HG03521 (cell line): ENCODE measurements around the gene TBC1D32.
"Not testable (repeated sequence)": the region's sequence is repeated elsewhere in the genome, so short reads cannot be mapped to it uniquely, and the experiment has no call there.

Experiments used
- ATAC-seq: cut with Tn5 transposase; IDR thresholded peaks from one replicate; pipeline ENCODE4 v1.9.1; 2021; ENCODE audit warnings: mild to moderate bottlenecking, moderate library complexity; ENCODE audit not compliant: unreplicated experiment

TBC1D32 gene

DNA sequence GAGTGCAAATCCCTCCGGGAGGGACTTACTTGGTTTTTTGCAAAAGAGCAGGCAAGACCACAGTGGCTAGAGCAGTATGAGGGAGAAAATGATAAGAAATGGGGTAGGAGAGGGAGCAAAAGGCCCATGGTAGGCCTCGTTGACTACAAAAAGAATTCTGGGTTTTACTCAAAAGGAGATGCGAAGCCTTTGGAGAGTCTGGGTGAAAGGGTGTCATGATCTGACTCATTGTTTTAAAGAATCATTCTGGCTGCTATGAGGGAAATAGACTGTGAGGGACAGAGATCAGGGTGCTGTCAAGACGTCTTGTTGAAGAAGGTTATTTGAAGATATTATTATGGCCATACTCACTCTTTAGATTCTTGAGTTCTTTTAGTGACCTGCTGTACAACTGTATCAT, 13.0 kb downstream of the TBC1D32 start:
- no peak for ATAC-seq

GRCh38 chr6:121319603-121320002, 14.7 kb downstream of the TBC1D32 start:
- no peak for ATAC-seq

DNA sequence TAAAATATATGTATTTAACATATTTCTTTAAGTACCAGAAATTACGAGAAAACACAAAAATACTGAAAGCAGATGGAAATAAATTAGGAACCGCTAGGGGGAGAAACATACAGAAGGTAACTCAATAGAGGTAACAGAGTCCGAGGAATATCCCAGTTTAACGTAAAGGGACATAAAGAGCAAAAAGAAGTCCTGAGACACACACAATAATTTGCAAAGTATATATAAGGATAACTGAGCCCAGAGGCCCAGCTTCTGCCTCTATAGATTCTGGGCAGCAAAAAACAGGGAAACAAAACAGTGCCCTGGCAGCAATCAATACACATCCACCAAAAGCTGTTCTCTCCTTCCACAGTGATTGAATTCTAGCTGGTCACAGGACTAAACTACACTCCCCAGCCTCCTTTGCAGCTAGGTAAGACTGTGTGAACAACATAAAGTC, 15.1 kb downstream of the TBC1D32 start:
- peak; percentile 71 for ATAC-seq

- ATAC-seq: no peak
Measured at GRCh38 chr6:121314381-121315112, 19.7 kb downstream of the TBC1D32 start.

DNA sequence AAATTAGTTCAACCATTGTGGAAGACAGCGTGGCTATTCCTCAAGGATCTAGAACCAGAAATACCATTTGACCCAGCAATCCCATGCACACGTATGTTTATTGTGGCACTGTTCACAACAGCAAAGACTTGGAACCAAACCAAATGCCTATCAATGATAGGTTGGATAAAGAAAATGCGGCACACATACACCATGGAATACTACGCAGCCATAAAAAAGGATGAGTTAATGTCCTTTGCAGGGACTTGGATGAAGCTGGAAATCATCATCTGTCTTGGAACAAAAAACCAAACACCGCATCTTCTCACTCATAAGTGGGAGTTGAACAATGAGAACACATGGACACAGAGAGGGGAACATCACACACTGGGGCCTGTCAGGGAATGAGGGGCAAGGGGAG, 22.5 kb downstream of the TBC1D32 start:
- ATAC-seq: not testable (repeated sequence)

- no peak for ATAC-seq
Measured at GRCh38 chr6:121310495-121310894, 23.8 kb downstream of the TBC1D32 start.

- no peak for ATAC-seq
Measured at GRCh38 chr6:121309768-121310469, 24.4 kb downstream of the TBC1D32 start.

DNA sequence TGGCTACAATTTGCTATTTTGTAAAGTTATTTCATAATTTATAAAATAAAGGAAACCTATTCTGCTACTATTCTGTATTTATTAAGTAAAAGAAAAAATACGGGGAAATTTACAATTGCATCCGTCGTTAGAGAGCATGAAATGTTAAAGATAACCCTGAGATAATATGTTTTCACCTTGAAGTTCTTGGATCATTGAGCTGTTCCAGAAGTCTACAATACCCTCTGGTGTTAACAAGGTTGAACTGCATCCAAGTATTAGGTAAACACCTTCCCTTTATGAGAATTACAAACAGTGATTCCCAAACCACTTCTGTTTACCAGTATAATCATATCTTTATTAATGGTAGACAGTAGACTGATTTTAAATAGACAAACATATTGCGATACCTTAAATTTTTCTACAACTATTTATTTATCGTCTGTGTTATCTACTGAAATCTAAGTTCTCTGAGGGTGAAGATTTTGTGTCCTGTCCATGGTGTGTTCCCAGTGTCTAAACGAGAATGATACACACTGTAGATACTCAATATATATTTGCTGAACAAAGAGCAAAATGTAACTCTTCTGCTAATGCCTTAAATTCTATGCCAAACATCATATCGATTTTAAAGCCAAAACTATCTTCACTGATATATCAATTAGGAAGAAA, 28.2 kb downstream of the TBC1D32 start:
- peak; percentile 90 for ATAC-seq

GRCh38 chr6:121302882-121303281, 31.4 kb downstream of the TBC1D32 start:
- no peak for ATAC-seq

DNA sequence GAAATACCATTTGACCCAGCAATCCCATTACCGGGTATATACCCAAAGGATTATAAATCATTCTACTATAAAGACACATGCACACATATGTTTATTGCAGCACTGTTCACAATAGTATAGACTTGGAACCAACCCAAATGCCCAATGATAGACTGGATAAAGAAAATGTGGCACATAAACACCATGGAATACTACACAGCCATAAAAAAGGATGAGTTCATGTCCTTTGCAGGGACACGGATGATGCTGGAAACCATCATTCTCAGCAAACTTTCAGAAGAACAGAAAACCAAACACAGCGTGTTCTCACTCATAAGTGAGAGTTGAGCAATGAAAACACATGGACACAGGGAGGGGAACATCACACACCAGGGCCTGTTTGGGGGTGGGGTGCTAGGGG, 33.1 kb downstream of the TBC1D32 start:
- ATAC-seq: not testable (repeated sequence)

DNA sequence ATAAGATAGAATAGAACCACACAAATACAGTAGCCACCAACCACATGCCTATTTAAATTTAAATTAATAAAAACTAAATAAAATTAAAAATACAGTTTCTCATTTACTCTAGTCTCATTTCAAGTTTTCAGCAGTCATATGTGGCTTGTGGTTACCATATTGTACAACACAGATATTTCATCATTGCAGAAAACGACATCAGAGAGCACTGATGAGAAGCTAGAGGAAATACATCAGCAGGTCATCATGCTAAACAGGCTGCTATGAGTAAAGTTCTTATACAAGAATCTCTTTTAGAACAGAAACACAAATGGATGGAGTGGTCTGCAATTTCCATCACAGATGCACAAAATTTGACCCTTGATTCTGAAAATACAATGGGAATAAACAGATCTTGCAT, 36.6 kb downstream of the TBC1D32 start:
- ATAC-seq: no peak

DNA sequence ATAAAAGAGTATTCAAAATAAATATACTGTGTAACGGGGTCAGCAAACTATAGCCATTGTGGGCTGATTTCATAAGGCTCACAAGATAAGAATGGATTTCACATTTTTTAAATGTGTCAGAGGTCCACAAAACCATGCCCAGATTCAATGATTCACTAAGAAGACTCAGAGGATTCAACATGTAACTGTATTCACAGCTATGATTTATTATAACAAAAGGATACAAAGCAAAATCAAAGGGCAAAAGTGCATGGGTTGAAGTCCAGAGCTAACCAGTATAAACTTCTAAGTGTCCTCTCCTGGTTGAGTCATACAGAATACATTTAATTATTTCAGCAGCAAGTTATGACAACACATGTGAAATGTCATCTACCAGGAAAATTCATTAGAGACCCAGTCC, 49.2 kb downstream of the TBC1D32 start:
- no peak for ATAC-seq

- no peak for ATAC-seq
Measured at GRCh38 chr6:121274666-121275295, 59.5 kb downstream of the TBC1D32 start.

DNA sequence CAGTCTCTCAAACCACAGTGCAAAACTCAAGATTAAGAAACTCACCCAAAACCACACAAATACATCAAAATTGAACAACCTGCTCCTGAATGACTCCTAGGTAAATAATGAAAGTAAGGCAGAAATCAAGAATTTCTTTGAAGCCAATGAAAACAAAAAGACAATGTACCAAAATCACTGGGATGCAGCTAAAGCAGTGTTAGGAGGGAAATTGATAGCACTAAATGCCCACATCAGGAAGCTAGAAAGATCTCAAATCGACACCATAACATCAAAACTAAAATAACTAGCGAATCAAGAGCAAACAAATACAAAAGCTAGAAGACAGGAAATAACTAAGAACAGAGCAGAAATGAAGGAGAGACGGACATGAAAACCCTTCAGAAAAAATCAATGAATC, 70.5 kb downstream of the TBC1D32 start:
- no peak for ATAC-seq

DNA sequence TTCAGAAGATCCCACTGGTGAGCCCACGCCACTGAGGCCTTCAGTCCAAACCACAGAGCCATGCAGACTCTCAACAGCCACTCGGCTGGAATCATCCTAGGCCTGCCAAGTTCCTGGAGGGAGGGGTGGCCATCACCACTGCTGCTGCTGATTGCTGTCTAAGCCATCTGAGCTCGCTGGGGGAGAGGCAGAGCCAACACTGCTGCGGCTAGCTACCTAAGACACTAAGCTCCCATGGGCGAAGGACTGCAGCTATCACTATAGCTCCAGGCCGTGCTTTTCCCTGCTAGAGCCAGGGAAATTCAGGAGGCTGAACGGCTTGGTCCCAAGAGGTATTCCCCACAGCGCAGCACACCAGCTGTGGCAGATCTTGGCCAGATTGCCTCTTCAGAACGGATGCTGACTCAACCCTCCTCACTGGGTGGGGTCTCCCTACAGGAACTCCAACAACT, 73.6 kb downstream of the TBC1D32 start:
- ATAC-seq: no peak

DNA sequence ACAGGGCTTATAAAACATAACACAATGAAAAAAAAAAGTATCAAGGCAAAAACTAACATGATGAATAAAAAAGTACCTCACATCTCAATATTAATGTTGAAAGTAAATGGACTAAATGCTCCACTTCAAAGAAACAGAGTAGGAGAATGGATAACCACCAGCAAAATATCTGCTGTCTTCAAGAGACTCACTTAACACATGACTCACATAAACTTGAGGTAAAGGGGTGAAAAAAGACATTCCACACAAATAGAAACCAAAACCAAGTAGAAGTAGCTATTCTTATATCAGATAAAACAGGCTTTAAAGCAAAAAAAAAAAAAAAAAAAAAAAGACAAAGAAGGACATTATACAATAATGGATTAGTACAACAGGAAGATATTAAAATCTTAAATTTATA, 86.9 kb downstream of the TBC1D32 start:
- ATAC-seq: no peak

- no peak for ATAC-seq
Measured at GRCh38 chr6:121242386-121242785, 91.9 kb downstream of the TBC1D32 start.

DNA sequence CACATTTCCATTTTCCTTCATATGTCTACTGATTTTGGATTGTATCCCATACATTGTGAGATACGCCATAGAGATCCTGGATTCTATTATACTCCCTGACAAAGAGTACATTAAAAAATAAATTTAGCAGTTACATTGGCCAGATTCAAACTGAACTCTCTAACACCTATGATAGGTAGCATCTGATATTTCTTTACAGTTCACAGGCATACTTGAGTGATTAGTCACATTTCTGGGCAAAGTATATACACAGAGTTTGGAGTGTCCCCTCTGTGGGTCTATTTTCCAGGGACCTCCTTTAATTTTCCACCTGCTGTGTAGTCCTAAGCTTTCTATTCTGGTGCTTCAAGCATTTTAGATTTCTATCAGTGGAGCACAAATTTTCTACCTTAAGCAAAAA, 96.4 kb downstream of the TBC1D32 start:
- ATAC-seq: no peak

DNA sequence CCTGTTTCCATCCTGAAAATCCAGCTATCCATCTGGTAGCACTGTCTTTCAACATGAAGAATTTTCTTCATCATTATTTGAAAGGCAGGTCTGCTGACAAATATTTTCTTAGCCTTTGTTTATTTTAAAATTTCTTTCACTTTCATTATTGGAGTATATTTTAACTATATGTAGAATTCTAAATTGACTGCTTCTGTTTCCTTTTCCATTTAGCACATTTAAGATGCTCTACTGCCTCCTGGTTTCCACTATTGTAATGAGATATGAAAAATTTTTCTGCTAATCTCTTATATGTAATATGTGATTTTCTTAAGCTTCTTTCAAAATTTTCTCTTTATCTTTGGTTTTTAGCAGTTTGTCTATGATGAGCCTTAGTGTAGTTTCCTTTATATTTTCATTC, 97.3 kb downstream of the TBC1D32 start:
- no peak for ATAC-seq

GRCh38 chr6:121235386-121235785, 98.9 kb downstream of the TBC1D32 start:
- no peak for ATAC-seq

- ATAC-seq: no peak
Measured at GRCh38 chr6:121223930-121224329, 110.3 kb downstream of the TBC1D32 start.
